HG03457 (cell line): ENCODE data around the gene TEX14.

ENCODE experiments used
- ATAC-seq: cut with Tn5 transposase; IDR thresholded peaks from one replicate; pipeline ENCODE4 v1.9.1; 2021; ENCODE audit warnings: moderate number of reproducible peaks; ENCODE audit not compliant: unreplicated experiment

The TEX14 gene

GRCh38 chr17:58657962-58658803 lies 33.7 kb downstream of the TEX14 start:
- peak; percentile 19 for ATAC-seq

DNA sequence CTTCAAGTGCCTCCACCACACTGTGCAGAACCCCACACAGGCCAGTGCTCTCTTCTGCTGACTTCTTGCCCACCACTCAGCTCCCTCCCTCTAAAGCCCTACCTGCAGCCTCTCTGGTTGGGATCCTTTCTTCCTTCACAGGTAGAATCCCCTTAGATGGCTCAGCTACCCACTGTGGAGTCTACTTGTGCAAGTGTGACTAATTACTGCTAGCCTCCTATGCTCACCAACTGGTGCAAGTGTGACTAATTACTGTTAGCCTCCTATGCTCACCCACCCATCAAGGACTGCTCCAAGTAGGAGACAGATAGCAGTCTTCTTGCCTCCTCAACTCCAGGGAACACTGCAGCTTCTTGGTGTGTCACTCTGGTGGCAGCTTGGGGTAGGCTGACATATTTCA lies 43.6 kb downstream of the TEX14 start:
- no peak for ATAC-seq

GRCh38 chr17:58643147-58643546 lies 48.7 kb downstream of the TEX14 start:
- ATAC-seq = no peak

DNA sequence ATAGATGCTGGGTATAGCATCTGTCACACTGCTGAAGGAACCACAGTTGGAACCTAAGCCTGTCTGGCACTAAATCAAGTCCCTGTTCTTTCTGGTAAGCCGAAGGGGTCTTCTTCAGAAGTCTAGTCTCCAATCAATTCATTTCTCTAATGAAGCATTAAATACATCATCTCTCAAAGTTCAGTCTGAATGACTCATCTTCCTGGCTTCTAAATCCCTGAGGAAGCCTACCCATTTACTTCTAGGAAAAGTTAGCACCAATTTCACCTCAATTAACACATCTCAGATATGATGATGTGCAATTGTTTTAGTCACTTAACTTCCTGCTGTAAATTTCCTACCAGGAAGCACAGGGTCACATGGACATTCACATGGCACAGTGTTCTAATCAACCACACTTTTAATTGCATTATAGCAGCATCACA lies 49.9 kb downstream of the TEX14 start:
- no peak for ATAC-seq

- no peak for ATAC-seq
Observed at GRCh38 chr17:58640202-58640601, 51.6 kb downstream of the TEX14 start.

DNA sequence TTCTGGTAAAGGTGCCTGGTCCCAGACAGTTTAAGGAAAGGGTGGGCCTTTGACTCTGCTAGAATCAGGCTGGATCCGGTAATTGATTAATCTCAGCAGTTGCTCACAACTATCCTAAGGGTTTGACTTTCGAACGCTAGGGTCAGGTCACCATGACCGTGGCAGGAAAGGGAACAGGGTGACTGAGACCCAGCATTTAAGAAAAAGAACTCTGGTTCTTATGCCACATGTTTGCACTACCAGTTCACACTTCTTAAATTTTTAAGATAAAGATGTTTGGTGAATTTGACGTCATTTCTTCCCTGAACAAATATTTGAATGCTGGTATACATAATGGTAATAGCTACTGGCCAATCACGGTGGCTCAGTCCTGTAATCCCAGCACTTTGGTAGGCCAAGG lies 52.2 kb downstream of the TEX14 start:
- no peak for ATAC-seq

DNA sequence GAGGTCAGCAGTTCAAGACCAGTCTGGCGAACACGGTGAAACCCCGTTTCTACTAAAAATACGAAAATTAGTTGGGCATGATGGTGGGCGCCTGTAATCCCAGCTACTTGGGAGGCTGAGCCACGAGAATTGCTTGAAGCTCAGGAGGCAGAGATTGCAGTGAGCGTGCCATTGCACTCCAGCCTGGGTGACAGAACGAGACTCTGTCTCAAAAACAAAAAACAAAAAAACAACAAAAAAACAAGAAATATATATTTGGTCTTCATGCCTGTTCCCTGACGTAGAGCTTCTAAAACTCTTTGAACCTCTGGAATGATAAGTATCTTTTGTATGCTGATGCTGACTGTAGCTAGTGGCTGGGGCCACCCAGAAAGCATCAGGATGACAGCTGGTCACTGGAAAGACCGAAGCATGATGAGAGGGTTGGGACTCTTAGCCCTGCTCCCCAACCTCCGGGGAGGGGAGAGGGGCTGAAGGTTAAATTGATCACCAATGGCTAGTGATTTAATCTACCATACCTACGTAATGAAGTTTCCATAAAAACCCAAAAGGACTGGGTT lies 54.8 kb downstream of the TEX14 start:
- no peak for ATAC-seq

- no peak for ATAC-seq
Observed at GRCh38 chr17:58632324-58633314, 59.2 kb downstream of the TEX14 start.

DNA sequence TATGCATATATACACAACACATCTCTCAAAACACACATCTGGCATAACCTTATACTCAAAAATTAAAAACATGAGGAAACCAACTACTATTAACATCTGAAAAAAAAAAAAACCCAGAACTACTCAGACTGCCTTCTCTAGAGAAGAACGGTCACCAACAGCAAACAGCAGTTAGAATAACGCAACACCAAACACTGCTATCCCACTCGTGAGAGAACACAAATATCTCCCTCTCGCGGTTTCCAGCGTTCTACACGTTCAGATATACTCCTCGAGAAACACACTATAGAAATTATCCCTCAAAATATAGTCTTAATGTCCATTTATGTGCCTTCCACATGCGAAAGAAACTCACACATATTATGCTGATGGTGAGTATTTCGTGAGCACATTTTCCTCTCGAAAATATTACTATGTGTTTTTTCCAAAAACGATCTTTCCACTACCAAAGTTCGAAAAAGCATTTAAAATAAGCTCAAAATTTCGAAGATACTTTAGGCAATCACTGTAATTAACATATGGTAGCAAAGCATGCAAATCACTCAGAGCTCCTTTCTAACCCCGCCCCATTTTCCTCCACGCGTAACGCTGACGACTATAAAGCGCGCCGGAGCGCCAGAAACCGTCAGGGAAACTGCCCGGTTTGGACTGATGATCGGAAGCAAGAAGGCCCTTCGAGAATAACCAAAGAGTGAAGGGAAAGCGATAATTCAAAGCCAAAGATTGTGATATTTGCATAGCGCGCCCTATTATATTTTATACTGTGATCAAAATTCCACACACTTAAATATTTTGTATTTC lies 60.1 kb downstream of the TEX14 start:
- ATAC-seq = peak; percentile 60

DNA sequence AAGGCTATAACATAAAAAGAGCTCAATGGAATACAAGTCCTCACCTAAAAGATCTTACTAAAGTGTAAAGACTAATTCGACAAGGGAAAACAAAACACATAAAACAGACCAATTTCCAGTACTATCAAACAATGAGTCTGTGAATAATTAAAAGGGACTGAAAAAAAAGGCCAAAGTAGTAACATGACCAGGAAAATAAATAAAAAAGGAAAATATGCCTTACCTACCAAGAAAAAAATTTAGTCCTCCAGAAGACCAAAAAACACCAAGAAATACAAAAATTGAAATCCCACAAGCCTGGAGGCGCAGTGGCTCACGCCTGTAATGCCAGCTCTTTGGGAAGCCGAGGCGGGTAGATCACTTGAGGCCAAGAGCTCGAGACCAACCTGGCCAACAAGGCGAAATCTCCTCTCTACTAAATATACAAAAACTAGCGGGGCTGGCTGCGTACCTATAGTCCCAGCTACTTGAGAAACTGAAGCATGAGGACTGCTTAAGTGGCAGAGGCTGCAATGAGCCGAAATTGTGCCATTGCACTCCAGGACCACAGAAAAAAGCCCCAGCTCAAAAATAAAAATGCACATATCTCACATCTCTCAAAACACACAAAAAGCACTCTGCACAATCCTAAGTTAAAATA lies 60.8 kb downstream of the TEX14 start:
- no peak for ATAC-seq

GRCh38 chr17:58626905-58627304 lies 64.9 kb downstream of the TEX14 start:
- no peak for ATAC-seq

- no peak for ATAC-seq
Observed at GRCh38 chr17:58624751-58625150, 67.1 kb downstream of the TEX14 start.

GRCh38 chr17:58621174-58621573 lies 70.7 kb downstream of the TEX14 start:
- ATAC-seq = peak; percentile 55

GRCh38 chr17:58618336-58618735 lies 73.5 kb downstream of the TEX14 start:
- ATAC-seq = no peak

GRCh38 chr17:58617563-58617962 lies 74.3 kb downstream of the TEX14 start:
- ATAC-seq = no peak

GRCh38 chr17:58615768-58616659 lies 75.8 kb downstream of the TEX14 start:
- ATAC-seq = peak; percentile 56

DNA sequence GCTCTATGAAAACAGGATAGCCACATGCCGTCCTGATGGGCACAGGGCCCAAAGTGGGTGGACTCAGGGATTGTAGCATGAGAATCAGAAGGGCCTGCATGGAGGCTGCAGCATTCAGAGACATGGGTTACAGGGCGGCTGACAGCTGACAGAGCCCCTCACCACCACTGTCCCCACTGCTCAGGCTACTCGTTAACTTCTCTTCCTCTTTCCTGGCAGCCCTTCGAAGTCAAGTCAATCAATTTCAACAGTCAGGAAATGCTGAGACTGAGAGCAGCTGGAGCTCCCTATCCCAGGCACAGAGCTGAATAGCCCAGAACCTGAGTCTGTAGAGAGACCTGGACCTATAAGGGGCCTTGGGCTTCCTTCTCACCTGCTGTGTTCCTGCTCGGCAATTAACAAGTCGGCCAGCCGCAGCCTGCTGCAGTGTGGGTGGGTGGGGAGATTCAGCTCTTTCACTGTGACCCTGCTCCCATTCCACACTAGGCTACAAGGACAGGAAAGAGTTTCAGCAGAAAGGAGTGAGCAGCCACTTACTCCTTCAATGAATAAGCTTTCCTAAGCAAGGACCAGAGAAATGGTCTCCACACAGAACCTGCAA lies 76.9 kb downstream of the TEX14 start:
- no peak for ATAC-seq

DNA sequence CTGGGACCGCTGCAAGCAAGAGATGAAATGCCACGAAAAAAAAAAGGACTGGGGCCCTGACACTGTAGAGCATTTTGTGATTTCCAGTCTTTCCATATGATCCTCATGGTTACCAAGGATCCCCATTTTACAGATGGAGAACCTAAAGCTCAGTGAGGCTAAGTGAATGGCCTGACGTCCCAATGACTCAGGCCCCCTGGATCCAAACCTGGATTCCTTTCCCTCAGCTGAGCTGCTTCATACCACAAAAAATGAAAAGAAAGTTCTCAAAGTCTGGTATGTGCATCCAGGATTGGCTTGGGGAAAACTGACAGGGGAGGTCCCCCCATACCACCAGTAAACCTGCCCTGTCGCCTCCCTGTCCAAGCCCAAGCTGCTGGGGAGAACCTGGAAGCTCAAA lies 80.5 kb downstream of the TEX14 start:
- ATAC-seq = no peak

- no peak for ATAC-seq
Observed at GRCh38 chr17:58606934-58607333, 84.9 kb downstream of the TEX14 start.
